ENCODE data around the gene HOXD11. TPM values are rescaled to one million over a fixed set of nuclear protein-coding genes. Genes with fewer than 3 reads are reported as not detected.

Gene HOXD11
- total and polyA plus RNA-seq, 9 of the 15 experiments (the other 6 are each of a cell fraction or from before 2014, with no cell fraction given) = not detected

- H3K4me1 ChIP-seq (replicated peaks in 1 of 2; ENCODE audit: control insufficient read depth in 2 of 2, insufficient read depth in 2 of 2, low read length in 2 of 2) = peaks cover 0 to 14% of the 10 kb centered on the region in 2 experiments; a peak in 1 of 5 replicates
- TF ChIP-seq ZEB2 (IDR thresholded peaks at IDR 0.05) (no peak), NR3C1 (CRISPR knock-in tag; IDR thresholded peaks at IDR 0.05) (no peak), XRCC3 (IDR thresholded peaks at IDR 0.05) (no peak), MAZ (CRISPR knock-in tag; conservative IDR thresholded peaks at IDR 0.05 in 1 of 2, IDR thresholded peaks at IDR 0.05 in 1 of 2) (no peak), NR2C1 (IDR thresholded peaks at IDR 0.05) (no peak), NR2C1 (tag; IDR thresholded peaks at IDR 0.05) (no peak), RAD51 (IDR thresholded peaks at IDR 0.05; ENCODE audit: borderline replicate concordance, low read depth) (no peak)
- H3K9me1 ChIP-seq (ENCODE audit: control insufficient read depth, insufficient read depth, low read length) = no peaks in the 10 kb centered on the region
- FAIRE-seq (peak; percentile 26), ATAC-seq (no peak), DNase-seq (ENCODE audit: extremely low read depth in 1 of 4, low spot score in 3 of 4) (no peak)
- no peaks in the 10 kb centered on the region for H3K36me3 ChIP-seq (ENCODE audit: control insufficient read depth, insufficient read depth, low read length)
- no peaks in the 10 kb centered on the region for H3K9me3 ChIP-seq (replicated peaks; ENCODE audit: control insufficient read depth, insufficient read depth, low read depth, low read length)
- POLR2A ChIA-PET = no interaction called here
- no peaks in the 10 kb centered on the region for H3K79me2 ChIP-seq (ENCODE audit: control insufficient read depth, insufficient read depth, low read length)
- intact Hi-C loops (cut with micrococcal nuclease) (no loop called here), in situ Hi-C loops (cut with MboI) (no loop called here)
- peaks cover 1% of the 10 kb centered on the region; the same call in 1 of the 2 replicates for H4K20me1 ChIP-seq (replicated peaks; ENCODE audit: control insufficient read depth, insufficient read depth, low read length)
- no peak overlapping the region for H3K4me3 ChIP-seq
- CTCF ChIA-PET (ENCODE audit: low intra/inter-chr PET ratio) = no interaction called here
- WGBS (ENCODE audit: insufficient coverage, low coverage, missing lambda C conversion rate) = 3% methylated on average over 26 of the region's 26 CpGs
- no peak overlapping the region for H3K9ac ChIP-seq (ENCODE audit: insufficient read depth in 1 of 2, low read depth in 2 of 2, low read length in 2 of 2)
- no peak overlapping the region for H2AFZ ChIP-seq (ENCODE audit: low read depth, low read length)
- no peak overlapping the region for H3K27ac ChIP-seq (ENCODE audit: extremely low read depth, low read depth, low read length)
- no TSS peak for BruUV-seq (replicated peaks)
- peaks cover 42 to 50% of the 10 kb centered on the region in 2 experiments for H3K27me3 ChIP-seq (ENCODE audit: control insufficient read depth in 2 of 2, insufficient read depth in 2 of 2, low read length in 2 of 2)
- H3K4me2 ChIP-seq (ENCODE audit: insufficient read depth, low read length) = no peak overlapping the region
Measured at GRCh38 chr2:176109192-176109901, 2.3 kb downstream of the HOXD11 start.

Measured in K562 (cell line).